Measurements from ENCODE around the gene NUP98. TPM values are rescaled to one million over a fixed set of nuclear protein-coding genes. Genes with fewer than 3 reads are reported as not detected.
A peak's percentile ranks its signal among the peaks of the same experiment; 100 is the strongest.

Gene NUP98
- total RNA-seq, 4 donors from 2014 or later = 55.1 to 189 (median 123) TPM

DNA sequence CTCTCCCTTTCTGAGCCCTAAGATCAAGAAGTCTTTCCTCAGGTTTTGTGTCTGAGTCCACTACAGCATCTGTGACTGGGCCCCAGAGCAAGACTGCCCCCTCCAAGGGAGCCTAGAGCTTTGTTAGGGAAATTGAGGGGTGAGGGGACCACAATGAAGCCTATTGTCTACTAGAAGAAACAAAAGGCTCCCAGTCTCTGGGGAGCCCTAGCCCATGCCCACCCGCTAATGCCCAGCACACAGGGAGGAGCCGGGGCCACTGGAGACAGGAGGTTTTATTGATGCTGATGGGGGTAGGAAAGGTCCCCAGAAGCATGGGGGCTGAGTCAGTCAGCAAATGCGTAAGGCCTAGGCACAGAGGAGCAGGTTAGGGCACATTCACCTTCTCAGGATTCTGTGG is 29.4 kb upstream of the NUP98 start:
- Histone ChIP-seq H3K4me1 (no peaks in the 10 kb centered on the region), H3K4me3 (no peak overlapping the region), H3K27ac (no peak overlapping the region), H3K27me3 (no peaks in the 10 kb centered on the region), H3K9me3 (no peaks in the 10 kb centered on the region), H3K36me3 (no peaks in the 10 kb centered on the region)
- DNase-seq = no peak
- no peak for TF ChIP-seq POLR2A (IDR thresholded peaks at IDR 0.05)
- TF ChIP-seq CTCF (IDR thresholded peaks at IDR 0.05) = no peak
- intact Hi-C loops (cut with DNase I; ENCODE audit: low total_unique reads) = no loop called here

DNA sequence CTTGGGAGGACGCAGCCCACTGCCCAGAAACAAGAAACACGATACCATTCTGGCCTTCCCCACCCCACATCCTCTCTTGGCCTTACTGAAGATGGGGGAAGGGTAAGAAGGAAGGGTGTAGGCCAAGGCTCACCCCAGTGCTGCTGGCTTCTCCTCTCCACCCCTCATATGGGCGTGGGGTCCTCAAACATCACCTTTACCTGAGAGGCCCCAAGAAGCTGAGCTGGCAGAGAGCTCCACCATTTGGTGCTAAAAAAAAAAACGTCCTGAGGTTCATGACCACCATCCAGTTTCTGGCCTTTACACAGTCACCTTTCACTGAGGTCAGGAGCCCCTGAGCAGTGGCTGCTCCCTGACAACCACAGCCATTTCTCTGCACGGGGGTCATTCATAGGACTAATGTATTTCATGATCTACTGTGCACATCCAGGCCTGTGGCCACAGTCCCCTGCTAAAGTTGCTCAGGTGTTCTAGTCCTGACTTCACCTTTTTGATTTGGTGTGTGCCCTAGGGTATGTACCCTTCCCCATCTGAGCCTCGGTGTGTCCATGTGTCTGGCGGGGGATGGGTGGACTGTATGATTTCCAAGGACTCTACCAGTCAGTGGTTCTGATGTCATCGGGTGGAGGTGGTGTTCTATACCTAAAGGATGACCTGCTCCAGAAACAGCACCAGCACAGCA is 28.3 kb upstream of the NUP98 start:
- Histone ChIP-seq H3K9me3 (no peaks in the 10 kb centered on the region), H3K4me1 (no peaks in the 10 kb centered on the region), H3K27me3 (no peaks in the 10 kb centered on the region), H3K27ac (no peak overlapping the region), H3K36me3 (no peaks in the 10 kb centered on the region), H3K4me3 (no peak overlapping the region)
- intact Hi-C loops (cut with DNase I; ENCODE audit: low total_unique reads) = no loop called here
- DNase-seq = no peak
- TF ChIP-seq CTCF (IDR thresholded peaks at IDR 0.05) (no peak), POLR2A (IDR thresholded peaks at IDR 0.05) (no peak)

DNA sequence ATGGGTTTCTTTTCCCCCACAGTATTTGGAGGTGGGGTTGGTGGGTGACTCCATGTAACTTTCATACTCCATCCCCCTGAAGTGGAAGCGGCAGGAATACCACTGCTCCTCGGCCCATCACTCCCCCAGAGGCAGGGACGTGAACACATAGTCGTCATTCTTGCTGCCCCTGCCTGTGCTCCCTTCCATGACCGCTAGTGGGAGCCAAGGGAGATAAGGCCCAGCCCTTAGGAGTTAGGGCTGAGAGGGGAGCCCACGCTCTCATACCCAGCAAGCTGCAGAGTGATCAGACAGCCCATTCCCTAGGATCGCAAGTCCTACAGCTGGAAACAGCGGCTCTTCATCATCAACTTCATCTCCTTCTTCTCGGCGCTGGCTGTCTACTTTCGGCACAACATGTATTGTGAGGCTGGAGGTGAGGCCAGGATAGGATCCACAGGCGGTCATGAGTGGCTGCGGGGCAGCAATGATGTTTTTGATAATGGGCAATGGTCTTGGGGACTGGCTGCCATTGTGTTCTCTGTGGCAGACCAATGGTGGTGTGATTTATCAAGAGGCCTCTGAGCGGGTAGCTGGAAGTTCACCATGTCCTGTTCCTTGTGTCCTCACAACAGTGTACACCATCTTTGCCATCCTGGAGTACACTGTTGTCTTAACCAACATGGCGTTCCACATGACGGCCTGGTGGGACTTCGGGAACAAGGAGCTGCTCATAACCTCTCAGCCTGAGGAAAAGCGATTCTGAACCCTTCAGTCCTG is 27.5 kb upstream of the NUP98 start:
- Histone ChIP-seq H3K27ac (no peak overlapping the region), H3K4me1 (no peaks in the 10 kb centered on the region), H3K9me3 (no peaks in the 10 kb centered on the region), H3K36me3 (no peaks in the 10 kb centered on the region), H3K27me3 (no peaks in the 10 kb centered on the region), H3K4me3 (no peak overlapping the region)
- TF ChIP-seq POLR2A (IDR thresholded peaks at IDR 0.05) = no peak
- TF ChIP-seq CTCF (IDR thresholded peaks at IDR 0.05) = peak; percentile 13 to 44 (median 30)
- peak in 1 of 2 donors; percentile 42 for DNase-seq
- intact Hi-C loops (cut with DNase I; ENCODE audit: low total_unique reads) = no loop called here

- intact Hi-C loops (cut with DNase I; ENCODE audit: low total_unique reads) = no loop called here
- Histone ChIP-seq H3K27ac (no peak overlapping the region), H3K36me3 (no peaks in the 10 kb centered on the region), H3K9me3 (no peaks in the 10 kb centered on the region), H3K4me1 (no peaks in the 10 kb centered on the region), H3K4me3 (no peak overlapping the region), H3K27me3 (no peaks in the 10 kb centered on the region)
- TF ChIP-seq POLR2A (IDR thresholded peaks at IDR 0.05) (no peak), CTCF (IDR thresholded peaks at IDR 0.05) (no peak)
- DNase-seq = no peak
These were observed 26.6 kb upstream of the NUP98 start for GRCh38 chr11:3823762-3824506.

DNA sequence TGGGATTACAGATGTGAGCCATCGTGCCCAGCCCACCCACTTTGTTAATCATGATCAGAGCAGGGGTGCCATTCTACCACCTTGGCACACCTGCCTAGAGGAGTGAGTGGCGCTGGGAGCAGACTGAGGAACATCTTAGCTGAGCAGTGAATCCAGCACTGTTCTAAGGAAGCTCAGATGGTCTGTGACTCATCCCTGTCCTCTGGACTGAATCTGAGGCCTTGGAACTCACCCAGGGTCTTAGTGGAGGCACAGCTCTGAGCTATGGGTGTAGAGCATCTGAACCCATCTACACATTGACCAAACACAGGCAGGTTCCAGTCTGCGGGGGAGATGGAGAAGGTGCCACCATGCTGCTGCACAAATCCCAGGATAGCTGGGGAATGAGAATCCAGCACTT is 25.9 kb upstream of the NUP98 start:
- DNase-seq = no peak
- TF ChIP-seq CTCF (IDR thresholded peaks at IDR 0.05) (no peak), POLR2A (IDR thresholded peaks at IDR 0.05) (no peak)
- Histone ChIP-seq H3K36me3 (no peaks in the 10 kb centered on the region), H3K9me3 (no peaks in the 10 kb centered on the region), H3K27ac (no peak overlapping the region), H3K27me3 (no peaks in the 10 kb centered on the region), H3K4me3 (no peak overlapping the region), H3K4me1 (no peaks in the 10 kb centered on the region)
- intact Hi-C loops (cut with DNase I; ENCODE audit: low total_unique reads) = no loop called here

All from uterus (tissue), 4 donors.